Activated naive CD8-positive, alpha-beta T cell treated with anti-CD3 and anti-CD28 coated beads for 36 hours (primary cell): ENCODE data around the gene OR1S1. TPM values are rescaled to one million over a fixed set of nuclear protein-coding genes. Genes with fewer than 3 reads are reported as not detected.

Source experiments
- DNase-seq: peaks from one replicate; pipeline ENCODE4 v3.0.0; 2021
- H3K27ac Mint-ChIP-seq: one replicate; pipeline ENCODE4 v1.8.0; 2022; ENCODE audit warnings: mild to moderate bottlenecking, moderate library complexity, mixed read lengths
- H3K27me3 Mint-ChIP-seq: one replicate; pipeline ENCODE4 v1.8.0; 2022; ENCODE audit warnings: mild to moderate bottlenecking, mixed read lengths
- H3K36me3 Mint-ChIP-seq: one replicate; pipeline ENCODE4 v1.8.0; 2021; ENCODE audit warnings: mild to moderate bottlenecking, mixed read lengths
- H3K4me1 Mint-ChIP-seq: one replicate; pipeline ENCODE4 v1.8.0; 2021; ENCODE audit warnings: mixed read lengths
- H3K4me3 Mint-ChIP-seq: one replicate; pipeline ENCODE4 v1.8.0; 2022; ENCODE audit warnings: mild to moderate bottlenecking, moderate library complexity, mixed read lengths
- H3K9me3 Mint-ChIP-seq: one replicate; pipeline ENCODE4 v1.8.0; 2022; ENCODE audit warnings: mixed read lengths
- total RNA-seq, 2 experiments: library from RNA; stranded (reverse); gene quantifications; one replicate each; pipeline ENCODE4 v1.2.3, GENCODE V29; 2021

OR1S1 gene
- total RNA-seq, 2 experiments from 2014 or later = not detected

DNA sequence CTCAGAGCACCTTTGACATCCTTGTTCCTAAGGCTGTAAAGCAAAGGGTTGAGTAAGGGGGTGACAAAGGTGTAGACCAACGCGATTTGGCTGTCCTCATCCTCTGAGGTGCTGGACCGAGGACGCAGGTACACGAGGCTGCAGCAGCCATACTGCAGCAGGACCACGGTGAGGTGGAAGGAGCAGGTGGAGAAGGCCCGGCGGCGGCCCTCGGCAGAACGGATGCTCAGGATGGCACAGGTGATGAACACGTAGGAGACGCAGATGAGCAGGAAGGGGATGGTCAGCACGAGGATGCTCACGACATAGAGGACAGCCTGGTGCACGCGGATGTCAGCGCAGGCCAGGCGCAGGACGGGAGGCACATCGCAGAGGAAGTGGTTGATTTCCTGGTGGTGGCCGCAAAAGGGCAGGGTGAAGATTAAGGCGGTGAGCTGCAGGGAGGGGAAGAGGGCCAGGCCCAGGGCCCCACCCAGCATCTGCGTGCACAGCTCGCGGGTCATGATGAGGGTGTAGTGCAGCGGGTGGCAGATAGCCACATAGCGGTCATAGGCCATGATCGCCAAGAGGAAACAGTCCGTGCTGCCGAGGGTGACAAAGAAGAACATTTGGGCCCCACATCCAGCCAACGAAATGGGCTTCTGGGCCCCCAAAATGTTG, 15.6 kb downstream of the OR1S1 start:
- H3K36me3 Mint-ChIP-seq = no peaks in the 10 kb centered on the region
- H3K9me3 Mint-ChIP-seq = no peaks in the 10 kb centered on the region
- H3K4me1 Mint-ChIP-seq = no peaks in the 10 kb centered on the region
- no peak overlapping the region for H3K4me3 Mint-ChIP-seq
- no peaks in the 10 kb centered on the region for H3K27me3 Mint-ChIP-seq
- peak overlapping the region; percentile 49 for H3K27ac Mint-ChIP-seq
- DNase-seq = no peak

DNA sequence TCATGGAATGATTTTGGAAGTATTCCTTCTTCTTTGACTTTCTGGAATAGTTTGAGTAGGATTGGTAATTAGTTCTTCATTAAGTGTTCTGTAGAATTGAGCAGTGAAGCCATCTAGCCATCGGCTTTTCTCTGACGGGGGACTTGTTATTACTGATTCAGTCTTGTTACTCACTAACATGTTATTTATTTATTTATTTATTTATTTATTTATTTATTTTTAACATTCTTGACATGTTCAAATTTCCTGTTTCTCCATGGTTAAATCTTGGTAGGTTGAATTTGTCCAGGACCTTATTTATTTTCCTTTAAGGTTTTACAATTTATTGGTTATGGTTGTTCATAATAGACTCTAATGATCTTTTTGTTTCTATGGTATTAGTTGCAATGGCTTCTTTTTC, 31.4 kb downstream of the OR1S1 start:
- Mint-ChIP-seq H3K4me1 (no peaks in the 10 kb centered on the region), H3K9me3 (peaks cover 17% of the 10 kb centered on the region), H3K27ac (no peak overlapping the region), H3K27me3 (peaks cover 32% of the 10 kb centered on the region), H3K36me3 (no peaks in the 10 kb centered on the region), H3K4me3 (no peak overlapping the region)
- no peak for DNase-seq

DNA sequence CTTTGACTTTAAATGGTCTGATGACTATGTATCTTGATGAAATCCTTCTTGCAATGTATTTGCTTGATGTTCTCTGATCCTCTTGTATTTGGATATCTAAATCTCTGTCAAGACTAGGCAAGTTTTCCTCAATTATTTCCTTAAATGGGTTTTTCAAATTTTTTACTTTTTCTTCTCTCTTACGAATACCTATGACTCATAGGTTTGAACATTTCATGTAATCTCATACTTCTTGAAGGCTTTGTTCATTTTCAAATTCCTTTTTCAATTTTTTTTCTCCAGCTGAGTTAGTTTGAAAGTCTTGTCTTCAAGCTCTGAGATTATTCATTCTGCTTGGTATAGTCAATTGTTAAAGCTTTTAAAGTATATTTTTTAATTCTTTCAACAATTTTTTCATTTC, 42.4 kb downstream of the OR1S1 start:
- Mint-ChIP-seq H3K4me1 (no peaks in the 10 kb centered on the region), H3K9me3 (peaks cover 13% of the 10 kb centered on the region), H3K27ac (no peak overlapping the region), H3K4me3 (no peak overlapping the region), H3K36me3 (no peaks in the 10 kb centered on the region), H3K27me3 (peaks cover 12% of the 10 kb centered on the region)
- DNase-seq = no peak

DNA sequence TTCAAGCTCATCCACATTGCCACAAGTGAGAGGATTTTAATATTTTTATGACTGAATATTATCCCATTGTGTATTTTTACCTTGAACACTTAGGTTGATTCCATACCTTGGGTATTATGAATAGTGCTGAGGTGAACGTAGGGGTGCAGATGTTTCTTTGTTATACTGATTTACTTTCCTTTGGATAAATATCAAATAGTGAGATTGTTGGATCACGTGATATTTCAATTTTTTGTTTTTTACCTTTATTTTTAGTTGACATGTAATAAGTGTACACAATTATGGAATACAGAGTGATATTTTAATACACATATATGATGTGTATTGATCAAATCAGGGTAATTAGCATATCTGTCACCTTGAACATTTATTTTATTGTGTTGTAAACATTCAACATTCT, 47.5 kb downstream of the OR1S1 start:
- DNase-seq = no peak
- H3K9me3 Mint-ChIP-seq = peaks cover 2% of the 10 kb centered on the region
- no peak overlapping the region for H3K4me3 Mint-ChIP-seq
- no peaks in the 10 kb centered on the region for H3K4me1 Mint-ChIP-seq
- no peaks in the 10 kb centered on the region for H3K36me3 Mint-ChIP-seq
- H3K27me3 Mint-ChIP-seq = peaks cover 16% of the 10 kb centered on the region
- H3K27ac Mint-ChIP-seq = no peak overlapping the region

Other genes with a start within 250 kb of the OR1S1 start
- gene OR9Q1, start 188.8 kb upstream of the OR1S1 start, total RNA-seq = not detected
- gene OR6Q1, start 181.8 kb upstream of the OR1S1 start, total RNA-seq = not detected
- gene OR9I1, start 87.2 kb upstream of the OR1S1 start, total RNA-seq = not detected
- not detected for gene OR9Q2, start 23.6 kb upstream of the OR1S1 start, total RNA-seq
- gene OR1S2, start 8.6 kb upstream of the OR1S1 start, total RNA-seq = not detected
- not detected for gene OR10Q1, start 16.2 kb downstream of the OR1S1 start, total RNA-seq
- gene OR10W1, start 55.5 kb downstream of the OR1S1 start, total RNA-seq = not detected
- not detected for gene OR5B17, start 146.3 kb downstream of the OR1S1 start, total RNA-seq
- gene OR5B3, start 194.2 kb downstream of the OR1S1 start, total RNA-seq = not detected
- not detected for gene OR5B2, start 215.4 kb downstream of the OR1S1 start, total RNA-seq
- not detected for gene OR5B12, start 229.5 kb downstream of the OR1S1 start, total RNA-seq